GM15510 (cell line): Measurements from ENCODE around the gene GMPR.

ENCODE experiments used
- POLR2A ChIP-seq: IDR thresholded peaks from 3 replicates; pipeline ENCODE4 v1.6.1; 2011; ENCODE audit warnings: borderline replicate concordance; ENCODE audit not compliant: insufficient read length; ENCODE audit errors: extremely low read depth

Gene GMPR

GRCh38 chr6:16212276-16212675 is 26.1 kb upstream of the GMPR start:
- TF ChIP-seq POLR2A: no peak

GRCh38 chr6:16216501-16217155 is 21.8 kb upstream of the GMPR start:
- no peak for TF ChIP-seq POLR2A

GRCh38 chr6:16217156-16217721 is 21.1 kb upstream of the GMPR start:
- TF ChIP-seq POLR2A: no peak

- TF ChIP-seq POLR2A: no peak
Measured at GRCh38 chr6:16222826-16223225, 15.6 kb upstream of the GMPR start.

- TF ChIP-seq POLR2A: no peak
Measured at GRCh38 chr6:16223362-16223761, 15.0 kb upstream of the GMPR start.

- no peak for TF ChIP-seq POLR2A
Measured at GRCh38 chr6:16224409-16224808, 14.0 kb upstream of the GMPR start.

- no peak for TF ChIP-seq POLR2A
Measured at GRCh38 chr6:16227048-16227562, 11.3 kb upstream of the GMPR start.

- TF ChIP-seq POLR2A: no peak
Measured at GRCh38 chr6:16227605-16228004, 10.8 kb upstream of the GMPR start.

- no peak for TF ChIP-seq POLR2A
Measured at GRCh38 chr6:16228043-16228442, 10.3 kb upstream of the GMPR start.

GRCh38 chr6:16228709-16229665 is 9.4 kb upstream of the GMPR start:
- no peak for TF ChIP-seq POLR2A

- TF ChIP-seq POLR2A: no peak
Measured at GRCh38 chr6:16229700-16230099, 8.7 kb upstream of the GMPR start.

GRCh38 chr6:16230953-16231352 is 7.4 kb upstream of the GMPR start:
- TF ChIP-seq POLR2A: no peak

- no peak for TF ChIP-seq POLR2A
Measured at GRCh38 chr6:16232086-16232485, 6.3 kb upstream of the GMPR start.

- TF ChIP-seq POLR2A: no peak
Measured at GRCh38 chr6:16236009-16236501, 2.3 kb upstream of the GMPR start.

GRCh38 chr6:16236631-16237199 is 1.7 kb upstream of the GMPR start:
- no peak for TF ChIP-seq POLR2A
